NB4 (cell line): Measurements from ENCODE around the gene SNX32.

Experiments used
- POLR2A ChIP-seq: IDR thresholded peaks from 2 replicates; pipeline ENCODE4 v1.6.1; 2011; ENCODE audit warnings: mild to moderate bottlenecking; ENCODE audit not compliant: insufficient read length; ENCODE audit errors: extremely low read depth
- TF ChIP-seq, protein P1 (sequence below): IDR thresholded peaks from one replicate; pipeline ENCODE4 v1.5.1; 2012; ENCODE audit warnings: low read depth, low read length

DNA sequence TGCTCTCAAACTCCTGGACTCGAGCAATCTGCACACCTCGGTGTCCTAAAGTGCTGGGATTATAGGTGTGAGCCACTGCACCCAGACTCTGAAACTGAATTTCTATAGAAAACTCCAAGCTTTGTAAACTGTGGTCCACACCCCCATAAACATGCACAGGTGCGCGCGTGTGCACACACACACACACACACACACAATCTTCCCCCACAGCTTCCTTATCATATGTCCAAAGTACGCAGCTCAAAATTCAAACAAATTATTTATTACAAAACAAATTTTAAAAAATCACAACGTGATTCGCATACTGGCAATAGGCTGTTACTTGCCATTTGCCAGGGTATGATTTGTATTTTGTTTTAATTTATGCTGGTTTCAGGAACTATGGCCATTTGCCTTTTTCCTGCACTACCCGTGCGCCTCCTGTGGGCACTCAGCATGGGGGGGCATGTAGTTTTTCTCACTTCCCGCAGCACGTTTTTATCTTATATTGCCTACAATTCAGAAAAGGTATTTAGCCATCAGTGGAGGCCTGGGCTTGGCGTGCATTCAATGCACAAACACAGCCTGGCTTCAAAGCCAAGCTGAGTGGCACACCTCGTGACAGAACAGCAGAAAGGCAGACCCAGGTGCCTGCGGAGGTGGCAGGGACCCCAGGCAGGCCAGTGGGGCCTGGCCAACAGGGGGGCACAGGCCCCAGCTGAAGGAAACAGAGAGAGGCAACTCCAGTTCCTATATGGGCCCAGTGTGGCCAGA, 10.8 kb upstream of the SNX32 start:
- TF ChIP-seq POLR2A: no peak
- TF ChIP-seq, protein P1, sequence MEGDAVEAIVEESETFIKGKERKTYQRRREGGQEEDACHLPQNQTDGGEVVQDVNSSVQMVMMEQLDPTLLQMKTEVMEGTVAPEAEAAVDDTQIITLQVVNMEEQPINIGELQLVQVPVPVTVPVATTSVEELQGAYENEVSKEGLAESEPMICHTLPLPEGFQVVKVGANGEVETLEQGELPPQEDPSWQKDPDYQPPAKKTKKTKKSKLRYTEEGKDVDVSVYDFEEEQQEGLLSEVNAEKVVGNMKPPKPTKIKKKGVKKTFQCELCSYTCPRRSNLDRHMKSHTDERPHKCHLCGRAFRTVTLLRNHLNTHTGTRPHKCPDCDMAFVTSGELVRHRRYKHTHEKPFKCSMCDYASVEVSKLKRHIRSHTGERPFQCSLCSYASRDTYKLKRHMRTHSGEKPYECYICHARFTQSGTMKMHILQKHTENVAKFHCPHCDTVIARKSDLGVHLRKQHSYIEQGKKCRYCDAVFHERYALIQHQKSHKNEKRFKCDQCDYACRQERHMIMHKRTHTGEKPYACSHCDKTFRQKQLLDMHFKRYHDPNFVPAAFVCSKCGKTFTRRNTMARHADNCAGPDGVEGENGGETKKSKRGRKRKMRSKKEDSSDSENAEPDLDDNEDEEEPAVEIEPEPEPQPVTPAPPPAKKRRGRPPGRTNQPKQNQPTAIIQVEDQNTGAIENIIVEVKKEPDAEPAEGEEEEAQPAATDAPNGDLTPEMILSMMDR: no peak
